ENCODE data around the gene CYP26A1. TPM values are rescaled to one million over a fixed set of nuclear protein-coding genes. Genes with fewer than 3 reads are reported as not detected.

CYP26A1 gene
- total and polyA plus RNA-seq, 2 experiments from 2014 or later = 1.2 to 1.8 TPM

- Histone ChIP-seq H4K20me1 (replicated peaks; ENCODE audit: insufficient read depth) (no peaks in the 10 kb centered on the region), H3K27ac (ENCODE audit: low read depth) (no peak overlapping the region), H3K9me2 (ENCODE audit: insufficient read depth) (0 out of 2 replicates have a peak, but pooled peaks cover 10% of the 10 kb centered on the region), H3K79me2 (replicated peaks; ENCODE audit: insufficient read depth) (no peaks in the 10 kb centered on the region), H3K4me1 (ENCODE audit: insufficient read depth) (no peaks in the 10 kb centered on the region), H3K36me3 (ENCODE audit: insufficient read depth) (peaks cover 3% of the 10 kb centered on the region; the same call in 1 of the 2 replicates), H3K27me3 (ENCODE audit: insufficient read depth) (no peaks in the 10 kb centered on the region), H2AFZ (no peak overlapping the region), H3F3A (replicated peaks; ENCODE audit: low read depth) (no peaks in the 10 kb centered on the region), H3K4me2 (no peak overlapping the region), H3K4me3 (no peak overlapping the region)
- H3K27me3 Mint-ChIP-seq (ENCODE audit: insufficient read depth, low read depth, poor library complexity) = peaks cover 6% of the 10 kb centered on the region
- ATAC-seq = no peak
- TF ChIP-seq, protein P1, sequence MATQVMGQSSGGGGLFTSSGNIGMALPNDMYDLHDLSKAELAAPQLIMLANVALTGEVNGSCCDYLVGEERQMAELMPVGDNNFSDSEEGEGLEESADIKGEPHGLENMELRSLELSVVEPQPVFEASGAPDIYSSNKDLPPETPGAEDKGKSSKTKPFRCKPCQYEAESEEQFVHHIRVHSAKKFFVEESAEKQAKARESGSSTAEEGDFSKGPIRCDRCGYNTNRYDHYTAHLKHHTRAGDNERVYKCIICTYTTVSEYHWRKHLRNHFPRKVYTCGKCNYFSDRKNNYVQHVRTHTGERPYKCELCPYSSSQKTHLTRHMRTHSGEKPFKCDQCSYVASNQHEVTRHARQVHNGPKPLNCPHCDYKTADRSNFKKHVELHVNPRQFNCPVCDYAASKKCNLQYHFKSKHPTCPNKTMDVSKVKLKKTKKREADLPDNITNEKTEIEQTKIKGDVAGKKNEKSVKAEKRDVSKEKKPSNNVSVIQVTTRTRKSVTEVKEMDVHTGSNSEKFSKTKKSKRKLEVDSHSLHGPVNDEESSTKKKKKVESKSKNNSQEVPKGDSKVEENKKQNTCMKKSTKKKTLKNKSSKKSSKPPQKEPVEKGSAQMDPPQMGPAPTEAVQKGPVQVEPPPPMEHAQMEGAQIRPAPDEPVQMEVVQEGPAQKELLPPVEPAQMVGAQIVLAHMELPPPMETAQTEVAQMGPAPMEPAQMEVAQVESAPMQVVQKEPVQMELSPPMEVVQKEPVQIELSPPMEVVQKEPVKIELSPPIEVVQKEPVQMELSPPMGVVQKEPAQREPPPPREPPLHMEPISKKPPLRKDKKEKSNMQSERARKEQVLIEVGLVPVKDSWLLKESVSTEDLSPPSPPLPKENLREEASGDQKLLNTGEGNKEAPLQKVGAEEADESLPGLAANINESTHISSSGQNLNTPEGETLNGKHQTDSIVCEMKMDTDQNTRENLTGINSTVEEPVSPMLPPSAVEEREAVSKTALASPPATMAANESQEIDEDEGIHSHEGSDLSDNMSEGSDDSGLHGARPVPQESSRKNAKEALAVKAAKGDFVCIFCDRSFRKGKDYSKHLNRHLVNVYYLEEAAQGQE (IDR thresholded peaks at IDR 0.05; ENCODE audit: unreplicated experiment) = no peak
- no peak for TF ChIP-seq EZH2phosphoT487 (IDR thresholded peaks at IDR 0.05; ENCODE audit: unreplicated experiment)
- no peak for TF ChIP-seq CTCF (conservative IDR thresholded peaks at IDR 0.05; ENCODE audit: low read depth in 2 of 2)
- TF ChIP-seq NANOG (IDR thresholded peaks at IDR 0.05; ENCODE audit: borderline replicate concordance) = no peak
- TF ChIP-seq, protein P2, sequence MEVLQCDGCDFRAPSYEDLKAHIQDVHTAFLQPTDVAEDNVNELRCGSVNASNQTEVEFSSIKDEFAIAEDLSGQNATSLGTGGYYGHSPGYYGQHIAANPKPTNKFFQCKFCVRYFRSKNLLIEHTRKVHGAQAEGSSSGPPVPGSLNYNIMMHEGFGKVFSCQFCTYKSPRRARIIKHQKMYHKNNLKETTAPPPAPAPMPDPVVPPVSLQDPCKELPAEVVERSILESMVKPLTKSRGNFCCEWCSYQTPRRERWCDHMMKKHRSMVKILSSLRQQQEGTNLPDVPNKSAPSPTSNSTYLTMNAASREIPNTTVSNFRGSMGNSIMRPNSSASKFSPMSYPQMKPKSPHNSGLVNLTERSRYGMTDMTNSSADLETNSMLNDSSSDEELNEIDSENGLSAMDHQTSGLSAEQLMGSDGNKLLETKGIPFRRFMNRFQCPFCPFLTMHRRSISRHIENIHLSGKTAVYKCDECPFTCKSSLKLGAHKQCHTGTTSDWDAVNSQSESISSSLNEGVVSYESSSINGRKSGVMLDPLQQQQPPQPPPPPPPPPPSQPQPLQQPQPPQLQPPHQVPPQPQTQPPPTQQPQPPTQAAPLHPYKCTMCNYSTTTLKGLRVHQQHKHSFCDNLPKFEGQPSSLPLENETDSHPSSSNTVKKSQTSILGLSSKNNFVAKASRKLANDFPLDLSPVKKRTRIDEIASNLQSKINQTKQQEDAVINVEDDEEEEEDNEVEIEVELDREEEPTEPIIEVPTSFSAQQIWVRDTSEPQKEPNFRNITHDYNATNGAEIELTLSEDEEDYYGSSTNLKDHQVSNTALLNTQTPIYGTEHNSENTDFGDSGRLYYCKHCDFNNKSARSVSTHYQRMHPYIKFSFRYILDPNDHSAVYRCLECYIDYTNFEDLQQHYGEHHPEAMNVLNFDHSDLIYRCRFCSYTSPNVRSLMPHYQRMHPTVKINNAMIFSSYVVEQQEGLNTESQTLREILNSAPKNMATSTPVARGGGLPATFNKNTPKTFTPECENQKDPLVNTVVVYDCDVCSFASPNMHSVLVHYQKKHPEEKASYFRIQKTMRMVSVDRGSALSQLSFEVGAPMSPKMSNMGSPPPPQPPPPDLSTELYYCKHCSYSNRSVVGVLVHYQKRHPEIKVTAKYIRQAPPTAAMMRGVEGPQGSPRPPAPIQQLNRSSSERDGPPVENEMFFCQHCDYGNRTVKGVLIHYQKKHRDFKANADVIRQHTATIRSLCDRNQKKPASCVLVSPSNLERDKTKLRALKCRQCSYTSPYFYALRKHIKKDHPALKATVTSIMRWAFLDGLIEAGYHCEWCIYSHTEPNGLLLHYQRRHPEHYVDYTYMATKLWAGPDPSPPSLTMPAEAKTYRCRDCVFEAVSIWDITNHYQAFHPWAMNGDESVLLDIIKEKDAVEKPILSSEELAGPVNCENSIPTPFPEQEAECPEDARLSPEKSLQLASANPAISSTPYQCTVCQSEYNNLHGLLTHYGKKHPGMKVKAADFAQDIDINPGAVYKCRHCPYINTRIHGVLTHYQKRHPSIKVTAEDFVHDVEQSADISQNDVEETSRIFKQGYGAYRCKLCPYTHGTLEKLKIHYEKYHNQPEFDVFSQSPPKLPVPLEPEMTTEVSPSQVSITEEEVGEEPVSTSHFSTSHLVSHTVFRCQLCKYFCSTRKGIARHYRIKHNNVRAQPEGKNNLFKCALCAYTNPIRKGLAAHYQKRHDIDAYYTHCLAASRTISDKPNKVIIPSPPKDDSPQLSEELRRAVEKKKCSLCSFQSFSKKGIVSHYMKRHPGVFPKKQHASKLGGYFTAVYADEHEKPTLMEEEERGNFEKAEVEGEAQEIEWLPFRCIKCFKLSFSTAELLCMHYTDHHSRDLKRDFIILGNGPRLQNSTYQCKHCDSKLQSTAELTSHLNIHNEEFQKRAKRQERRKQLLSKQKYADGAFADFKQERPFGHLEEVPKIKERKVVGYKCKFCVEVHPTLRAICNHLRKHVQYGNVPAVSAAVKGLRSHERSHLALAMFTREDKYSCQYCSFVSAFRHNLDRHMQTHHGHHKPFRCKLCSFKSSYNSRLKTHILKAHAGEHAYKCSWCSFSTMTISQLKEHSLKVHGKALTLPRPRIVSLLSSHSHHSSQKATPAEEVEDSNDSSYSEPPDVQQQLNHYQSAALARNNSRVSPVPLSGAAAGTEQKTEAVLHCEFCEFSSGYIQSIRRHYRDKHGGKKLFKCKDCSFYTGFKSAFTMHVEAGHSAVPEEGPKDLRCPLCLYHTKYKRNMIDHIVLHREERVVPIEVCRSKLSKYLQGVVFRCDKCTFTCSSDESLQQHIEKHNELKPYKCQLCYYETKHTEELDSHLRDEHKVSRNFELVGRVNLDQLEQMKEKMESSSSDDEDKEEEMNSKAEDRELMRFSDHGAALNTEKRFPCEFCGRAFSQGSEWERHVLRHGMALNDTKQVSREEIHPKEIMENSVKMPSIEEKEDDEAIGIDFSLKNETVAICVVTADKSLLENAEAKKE (CRISPR knock-in tag; IDR thresholded peaks at IDR 0.05) = no peak
- no peak for TF ChIP-seq CREB1 (CRISPR knock-in tag; IDR thresholded peaks at IDR 0.05; ENCODE audit: low read depth)
- no peak for TF ChIP-seq POLR2AphosphoS5 (IDR thresholded peaks at IDR 0.05; ENCODE audit: low read depth)
- no peak for TF ChIP-seq ETS1 (IDR thresholded peaks at IDR 0.05)
- no peak for TF ChIP-seq STAT1 (IDR thresholded peaks at IDR 0.05; ENCODE audit: unreplicated experiment)
- no peak for TF ChIP-seq ZNF331 (CRISPR knock-in tag; IDR thresholded peaks at IDR 0.05; ENCODE audit: low read depth)
- TF ChIP-seq JUNB (IDR thresholded peaks at IDR 0.05; ENCODE audit: unreplicated experiment) = no peak
- no peak for TF ChIP-seq EZH2 (IDR thresholded peaks at IDR 0.05; ENCODE audit: low read depth, unreplicated experiment)
- TF ChIP-seq ZNF114 (CRISPR knock-in tag; IDR thresholded peaks at IDR 0.05) = no peak
- DNase-seq (ENCODE audit: low spot score) = no peak
- no peak overlapping the region for H3K4me3 Mint-ChIP-seq
- H3K4me1 Mint-ChIP-seq = no peaks in the 10 kb centered on the region
- H3K36me3 Mint-ChIP-seq (ENCODE audit: low read depth) = peaks cover 39% of the 10 kb centered on the region
- no peak overlapping the region for H3K27ac Mint-ChIP-seq
- peaks cover 43% of the 10 kb centered on the region for H3K9me3 Mint-ChIP-seq
Measured at GRCh38 chr10:93125966-93126365, 52.3 kb downstream of the CYP26A1 start.

All from GM23338 (cell line).